GM12872 (cell line): Measurements from ENCODE around the gene PEX16.

ENCODE experiments used
- TF ChIP-seq, protein P1 (sequence below): IDR thresholded peaks from 3 replicates; pipeline ENCODE4 v1.5.1; 2011; ENCODE audit warnings: low read depth, mild to moderate bottlenecking, low read length, moderate library complexity; ENCODE audit not compliant: insufficient read depth

The PEX16 gene

DNA sequence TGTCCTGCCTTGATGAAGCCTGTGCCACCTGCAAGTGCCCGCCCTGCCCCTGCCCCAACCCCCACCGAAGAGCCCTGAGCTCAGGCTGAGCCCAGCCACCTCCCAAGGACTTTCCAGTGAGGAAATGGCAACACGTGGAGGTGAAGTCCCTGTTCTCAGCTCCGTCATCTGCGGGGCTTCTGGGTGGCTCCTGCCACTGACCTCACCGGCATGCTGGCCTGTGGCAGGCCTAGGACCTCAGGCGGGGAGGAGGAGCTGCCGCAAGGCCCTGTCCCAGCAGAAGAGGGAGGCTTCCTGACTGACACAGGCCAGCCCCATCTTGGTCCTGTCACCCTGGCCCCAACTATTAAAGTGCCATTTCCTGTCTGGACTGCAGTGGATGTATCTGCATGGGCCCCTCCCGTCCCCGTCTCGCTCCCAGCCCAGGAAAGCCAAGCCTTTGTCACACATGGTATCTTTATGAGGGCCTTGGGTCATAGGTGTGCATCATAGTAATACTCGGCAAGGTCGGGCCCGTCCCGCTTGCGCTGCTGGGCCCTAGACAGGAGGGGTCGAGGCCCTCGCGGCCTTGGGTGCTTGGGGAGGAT is 11.5 kb downstream of the PEX16 start:
- TF ChIP-seq, protein P1, sequence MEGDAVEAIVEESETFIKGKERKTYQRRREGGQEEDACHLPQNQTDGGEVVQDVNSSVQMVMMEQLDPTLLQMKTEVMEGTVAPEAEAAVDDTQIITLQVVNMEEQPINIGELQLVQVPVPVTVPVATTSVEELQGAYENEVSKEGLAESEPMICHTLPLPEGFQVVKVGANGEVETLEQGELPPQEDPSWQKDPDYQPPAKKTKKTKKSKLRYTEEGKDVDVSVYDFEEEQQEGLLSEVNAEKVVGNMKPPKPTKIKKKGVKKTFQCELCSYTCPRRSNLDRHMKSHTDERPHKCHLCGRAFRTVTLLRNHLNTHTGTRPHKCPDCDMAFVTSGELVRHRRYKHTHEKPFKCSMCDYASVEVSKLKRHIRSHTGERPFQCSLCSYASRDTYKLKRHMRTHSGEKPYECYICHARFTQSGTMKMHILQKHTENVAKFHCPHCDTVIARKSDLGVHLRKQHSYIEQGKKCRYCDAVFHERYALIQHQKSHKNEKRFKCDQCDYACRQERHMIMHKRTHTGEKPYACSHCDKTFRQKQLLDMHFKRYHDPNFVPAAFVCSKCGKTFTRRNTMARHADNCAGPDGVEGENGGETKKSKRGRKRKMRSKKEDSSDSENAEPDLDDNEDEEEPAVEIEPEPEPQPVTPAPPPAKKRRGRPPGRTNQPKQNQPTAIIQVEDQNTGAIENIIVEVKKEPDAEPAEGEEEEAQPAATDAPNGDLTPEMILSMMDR: no peak

DNA sequence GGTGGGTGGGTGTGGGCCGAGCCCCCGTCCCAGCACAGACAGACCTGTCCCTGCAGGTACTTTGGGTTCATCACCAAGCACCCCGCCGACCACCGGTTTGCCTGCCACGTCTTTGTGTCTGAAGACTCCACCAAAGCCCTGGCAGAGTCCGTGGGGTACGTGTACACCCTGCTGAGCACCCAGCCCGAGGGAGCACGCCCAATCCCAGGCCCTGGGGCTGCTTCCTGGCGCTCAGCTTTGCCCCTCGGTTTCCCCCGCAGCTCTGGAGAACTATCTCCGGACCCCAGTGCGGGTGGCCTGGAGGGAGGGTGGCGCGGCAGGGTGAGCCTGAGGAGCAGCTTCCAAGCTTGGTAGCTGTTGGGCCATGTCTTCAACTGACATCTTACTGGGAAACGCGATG is 12.6 kb downstream of the PEX16 start:
- TF ChIP-seq, protein P1: no peak

DNA sequence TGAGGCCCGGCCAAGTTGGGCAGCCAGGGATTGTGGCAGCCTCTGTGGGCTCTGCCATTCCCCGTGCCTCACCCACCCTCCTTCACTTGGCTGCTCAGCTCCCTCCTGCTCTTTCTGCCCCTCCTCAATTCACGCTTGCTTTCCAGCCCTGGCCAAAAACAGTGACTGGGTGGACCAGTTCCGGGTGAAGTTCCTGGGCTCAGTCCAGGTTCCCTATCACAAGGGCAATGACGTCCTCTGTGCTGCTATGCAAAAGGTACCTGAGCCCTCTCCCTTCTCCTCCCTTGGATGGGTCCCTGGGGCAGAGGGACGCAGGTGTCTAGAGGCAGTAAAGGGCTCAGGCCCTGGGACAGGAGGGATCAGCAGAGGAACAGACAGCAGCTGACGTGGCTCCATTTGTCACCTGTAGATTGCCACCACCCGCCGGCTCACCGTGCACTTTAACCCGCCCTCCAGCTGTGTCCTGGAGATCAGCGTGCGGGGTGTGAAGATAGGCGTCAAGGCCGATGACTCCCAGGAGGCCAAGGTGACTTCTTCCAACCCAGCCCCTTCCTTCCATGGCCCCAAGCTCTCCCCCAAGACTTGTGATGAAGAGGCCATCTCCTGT is 13.3 kb downstream of the PEX16 start:
- TF ChIP-seq, protein P1: no peak

DNA sequence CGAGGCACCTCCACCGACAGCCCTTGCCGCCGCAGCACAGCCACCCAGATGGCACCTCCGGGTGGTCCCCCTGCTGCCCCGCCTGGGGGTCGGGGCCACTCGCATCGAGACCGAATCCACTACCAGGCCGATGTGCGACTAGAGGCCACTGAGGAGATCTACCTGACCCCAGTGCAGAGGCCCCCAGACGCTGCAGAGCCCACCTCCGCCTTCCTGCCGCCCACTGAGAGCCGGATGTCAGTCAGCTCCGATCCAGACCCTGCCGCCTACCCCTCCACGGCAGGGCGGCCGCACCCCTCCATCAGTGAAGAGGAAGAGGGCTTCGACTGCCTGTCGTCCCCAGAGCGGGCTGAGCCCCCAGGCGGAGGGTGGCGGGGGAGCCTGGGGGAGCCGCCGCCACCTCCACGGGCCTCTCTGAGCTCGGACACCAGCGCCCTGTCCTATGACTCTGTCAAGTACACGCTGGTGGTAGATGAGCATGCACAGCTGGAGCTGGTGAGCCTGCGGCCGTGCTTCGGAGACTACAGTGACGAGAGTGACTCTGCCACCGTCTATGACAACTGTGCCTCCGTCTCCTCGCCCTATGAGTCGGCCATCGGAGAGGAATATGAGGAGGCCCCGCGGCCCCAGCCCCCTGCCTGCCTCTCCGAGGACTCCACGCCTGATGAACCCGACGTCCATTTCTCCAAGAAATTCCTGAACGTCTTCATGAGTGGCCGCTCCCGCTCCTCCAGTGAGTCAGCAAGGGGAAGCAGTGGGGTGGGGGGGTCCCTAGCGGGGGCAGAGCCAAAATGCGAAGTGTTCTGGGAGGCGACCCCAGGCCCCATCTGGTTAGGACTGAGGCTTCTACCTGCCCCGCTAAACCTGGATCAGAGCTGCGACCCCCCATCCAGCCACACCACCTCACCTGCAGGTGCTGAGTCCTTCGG is 15.0 kb downstream of the PEX16 start:
- TF ChIP-seq, protein P1: no peak

DNA sequence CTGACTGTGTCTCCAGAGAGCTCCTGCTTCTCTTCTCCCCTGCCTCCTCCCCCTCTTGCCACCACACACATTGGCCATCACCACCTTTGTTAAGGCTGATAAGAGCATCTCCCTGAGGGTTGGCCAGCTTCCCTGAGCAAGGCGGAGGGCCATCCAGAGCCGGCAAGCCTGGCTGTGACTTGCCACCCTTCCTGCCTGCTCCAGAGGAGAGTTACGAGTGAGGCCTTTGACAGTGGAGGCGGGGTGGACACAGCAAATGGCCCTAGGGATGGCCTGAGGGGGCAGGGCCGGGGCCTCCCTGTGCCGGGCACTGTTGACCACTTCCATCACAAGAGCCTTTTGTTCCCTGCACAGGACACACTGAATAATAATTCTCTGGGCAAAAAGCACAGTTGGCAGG is 16.1 kb downstream of the PEX16 start:
- TF ChIP-seq, protein P1: no peak

DNA sequence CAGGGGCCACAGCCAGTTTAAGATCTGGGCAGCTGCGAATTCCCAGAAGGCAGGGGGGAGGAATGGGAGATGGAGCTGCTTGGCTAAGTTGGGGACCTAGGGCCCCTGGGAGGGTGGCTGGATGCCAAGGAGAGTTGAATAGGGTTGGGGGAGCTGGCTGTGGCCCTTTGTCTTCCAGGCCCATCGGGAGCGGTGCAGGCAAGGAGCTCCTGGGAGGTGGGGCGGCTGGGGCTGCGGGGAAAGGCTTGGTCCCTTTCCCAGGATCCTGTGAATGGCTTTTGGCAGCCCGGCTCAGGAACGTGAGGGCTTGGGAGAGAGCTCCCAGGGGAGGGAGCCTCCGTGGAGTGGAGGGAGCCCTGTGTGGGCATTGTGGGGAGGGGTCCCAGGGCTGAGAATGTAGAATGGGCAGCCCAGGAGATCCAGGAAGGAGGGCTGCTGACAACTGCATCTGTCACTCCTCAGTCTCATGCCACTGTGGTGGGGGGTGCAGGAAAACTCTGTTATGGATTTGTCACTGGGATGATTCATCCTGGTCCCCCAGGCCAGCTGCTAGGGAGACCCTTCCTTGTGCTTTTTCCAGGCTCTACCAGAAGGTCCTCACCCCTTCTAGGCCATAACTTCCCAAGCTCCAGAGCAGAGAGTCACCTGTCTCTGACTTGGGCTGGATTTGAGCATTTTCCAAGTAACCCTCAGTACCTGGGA is 16.6 kb downstream of the PEX16 start:
- TF ChIP-seq, protein P1: no peak

DNA sequence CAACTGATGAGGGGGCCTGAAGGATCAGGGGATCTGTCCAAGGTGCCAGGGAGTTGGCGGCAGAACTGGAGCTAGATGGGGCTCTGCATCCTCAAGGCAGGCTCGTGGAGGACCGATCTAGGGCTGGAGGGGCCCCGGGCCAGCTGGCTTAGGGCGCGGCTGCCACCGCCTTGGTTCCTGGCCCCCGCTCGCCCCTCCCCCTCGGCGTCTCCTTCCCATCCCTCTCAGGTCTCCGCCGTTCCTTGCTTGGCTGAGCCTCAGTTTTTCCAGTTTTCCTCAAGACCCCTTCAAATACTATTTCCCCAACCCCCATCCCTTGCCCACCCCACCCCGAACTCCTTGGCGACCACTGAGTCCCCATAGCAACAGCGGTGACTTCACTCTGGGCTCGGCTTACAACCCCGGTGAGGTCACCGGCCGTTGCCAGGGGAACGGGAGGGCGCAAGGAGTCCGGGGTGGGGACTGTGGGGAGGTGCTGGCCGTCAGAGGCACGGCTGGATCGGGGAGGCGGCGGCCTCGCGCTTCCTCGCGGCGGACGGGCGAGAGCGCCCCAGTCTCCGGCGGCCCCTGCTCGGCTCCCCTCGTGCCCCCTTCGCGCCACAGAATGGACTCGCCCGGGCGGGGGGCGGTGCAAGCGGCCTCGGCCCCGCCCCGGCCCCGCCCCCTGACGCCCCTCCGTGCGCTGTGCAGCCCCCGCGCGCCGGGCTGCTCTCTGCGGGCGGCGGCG is 18.1 kb downstream of the PEX16 start:
- TF ChIP-seq, protein P1: no peak
